ENCODE results near the gene ARG2.

GRCh38 chr14:67680121-67680602 lies 60.4 kb downstream of the ARG2 start:
- no peak for TF ChIP-seq POLR2A (IDR thresholded peaks at IDR 0.05)
- TF ChIP-seq, protein P1, sequence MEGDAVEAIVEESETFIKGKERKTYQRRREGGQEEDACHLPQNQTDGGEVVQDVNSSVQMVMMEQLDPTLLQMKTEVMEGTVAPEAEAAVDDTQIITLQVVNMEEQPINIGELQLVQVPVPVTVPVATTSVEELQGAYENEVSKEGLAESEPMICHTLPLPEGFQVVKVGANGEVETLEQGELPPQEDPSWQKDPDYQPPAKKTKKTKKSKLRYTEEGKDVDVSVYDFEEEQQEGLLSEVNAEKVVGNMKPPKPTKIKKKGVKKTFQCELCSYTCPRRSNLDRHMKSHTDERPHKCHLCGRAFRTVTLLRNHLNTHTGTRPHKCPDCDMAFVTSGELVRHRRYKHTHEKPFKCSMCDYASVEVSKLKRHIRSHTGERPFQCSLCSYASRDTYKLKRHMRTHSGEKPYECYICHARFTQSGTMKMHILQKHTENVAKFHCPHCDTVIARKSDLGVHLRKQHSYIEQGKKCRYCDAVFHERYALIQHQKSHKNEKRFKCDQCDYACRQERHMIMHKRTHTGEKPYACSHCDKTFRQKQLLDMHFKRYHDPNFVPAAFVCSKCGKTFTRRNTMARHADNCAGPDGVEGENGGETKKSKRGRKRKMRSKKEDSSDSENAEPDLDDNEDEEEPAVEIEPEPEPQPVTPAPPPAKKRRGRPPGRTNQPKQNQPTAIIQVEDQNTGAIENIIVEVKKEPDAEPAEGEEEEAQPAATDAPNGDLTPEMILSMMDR (IDR thresholded peaks at IDR 0.05): no peak
